A549 (cell line): ENCODE measurements around the gene CCDC150.

Experiments
- CTCF ChIP-seq: fragments of >200 bp; sonication (Bioruptor Twin); formaldehyde crosslinking; IDR thresholded peaks from 3 replicates; pipeline ENCODE4 v1.5.1; 2016
- ELK1 ChIP-seq: fragments of 150-350 bp; IDR thresholded peaks from 2 replicates; pipeline ENCODE4 v1.6.1; 2014; ENCODE audit warnings: low read depth, mild to moderate bottlenecking, low read length
- ESRRA ChIP-seq: fragments of 150-350 bp; IDR thresholded peaks from 2 replicates; pipeline ENCODE4 v1.6.1; 2014; ENCODE audit warnings: mild to moderate bottlenecking, low read length, borderline replicate concordance
- MAZ ChIP-seq: fragments of 150-350 bp; IDR thresholded peaks from 2 replicates; pipeline ENCODE4 v1.6.1; 2014; ENCODE audit warnings: antibody characterized with exemption, low read depth, low read length, borderline replicate concordance
- NR3C1 ChIP-seq: fragments of >200 bp; sonication (Bioruptor Twin); formaldehyde crosslinking; IDR thresholded peaks from 3 replicates; pipeline ENCODE4 v1.6.1; 2017
- POLR2A ChIP-seq: IDR thresholded peaks from 2 replicates; pipeline ENCODE4 v1.6.1; 2012; ENCODE audit warnings: mild to moderate bottlenecking, low read length
- POLR2AphosphoS2 ChIP-seq: conservative IDR thresholded peaks from 2 replicates; pipeline ENCODE4 v1.6.1; 2012; ENCODE audit warnings: low read length, improper control_type of control experiment, inconsistent platforms
- RCOR1 ChIP-seq: fragments of 150-350 bp; IDR thresholded peaks from 2 replicates; pipeline ENCODE4 v1.6.1; 2014; ENCODE audit warnings: antibody characterized with exemption, low read length, low read depth
- SMC3 ChIP-seq: fragments of >200 bp; sonication (Bioruptor Twin); formaldehyde crosslinking; IDR thresholded peaks from 3 replicates; pipeline ENCODE4 v1.6.1; 2018; ENCODE audit warnings: inconsistent platforms
- USF2 ChIP-seq: fragments of 450-650 bp; IDR thresholded peaks from 2 replicates; pipeline ENCODE4 v1.6.1; 2014; ENCODE audit warnings: antibody characterized with exemption

- TF ChIP-seq ELK1: no peak
- TF ChIP-seq CTCF: no peak
- no peak for TF ChIP-seq POLR2AphosphoS2
- TF ChIP-seq USF2: no peak
- TF ChIP-seq NR3C1: no peak
- TF ChIP-seq ESRRA: no peak
- no peak for TF ChIP-seq MAZ
- TF ChIP-seq SMC3: no peak
- no peak for TF ChIP-seq RCOR1
- TF ChIP-seq POLR2A: no peak
These were observed 79.0 kb downstream of the CCDC150 start for GRCh38 chr2:196718419-196719109.
